K562 (cell line): ENCODE data around the gene MYOM1. TPM values are rescaled to one million over a fixed set of nuclear protein-coding genes. Genes with fewer than 3 reads are reported as not detected.

ENCODE experiments used
- ATAC-seq: fragments of 200-7000 bp; cut with Tn5 transposase; 3 replicates; pipeline ENCODE4 v1.9.1; 2020; ENCODE audit warnings: moderate library complexity
- BruUV-seq: library from RNA; stranded (reverse); fragments of 400-500 nt; replicated peaks from 2 replicates; lab custom pipeline; 2021; lab: Mats Ljungman, UMichigan
- CTCF ChIA-PET: fragments of 300-600 bp; formaldehyde crosslinking; extraction: SDS; loops from one replicate; lab custom pipeline; 2021; ENCODE audit warnings: low intra/inter-chr PET ratio; lab: Yijun Ruan, JAX
- POLR2A ChIA-PET: fragments of 300-600, 350-650 bp; sonication (Branson Sonifier 250); formaldehyde crosslinking; extraction: SDS; loops from one replicate; lab custom pipeline; 2021; ENCODE audit warnings: antibody characterized with exemption, inconsistent platforms; lab: Yijun Ruan, JAX
- DNase-seq, 4 experiments: peaks; one replicate each; pipeline versions ENCODE4 v3.0.0 to v3.0.0-alpha.2; 2011 to 2018; ENCODE audit warnings: low spot score in 3 of 4, mixed read lengths in 3 of 4; ENCODE audit errors: extremely low read depth in 1 of 4
- FAIRE-seq: peaks from 2 replicates; lab custom pipeline; 2011; peaks lifted over from hg19 to GRCh38; lab: Jason Lieb, UNC
- H2AFZ ChIP-seq: 2 replicates; pipeline ENCODE4 v1.6.0; 2011; ENCODE audit warnings: low read depth, low read length, control low read depth, inconsistent platforms
- H3K27ac ChIP-seq: fragments of 200-600 bp; 3 replicates; pipeline ENCODE4 v1.8.0; 2011; ENCODE audit warnings: low read depth, mild to moderate bottlenecking, control low read depth, inconsistent platforms, low read length, moderate library complexity, mixed read lengths; ENCODE audit errors: extremely low read depth
- H3K27me3 ChIP-seq, 2 experiments: fragments of 300-600 bp in 1 of 2; 2 replicates in 1 of 2; 3 replicates in 1 of 2; pipeline versions ENCODE4 v1.6.0 to v1.8.0; 2011; ENCODE audit warnings: inconsistent platforms in 2 of 2, low read length in 2 of 2, mild to moderate bottlenecking in 1 of 2, mixed read lengths in 1 of 2, moderate library complexity in 1 of 2; ENCODE audit not compliant: control insufficient read depth in 2 of 2, insufficient read depth in 2 of 2
- H3K36me3 ChIP-seq: fragments of 300-600 bp; 3 replicates; pipeline ENCODE4 v1.8.0; 2011; ENCODE audit warnings: mild to moderate bottlenecking, low read length, inconsistent platforms; ENCODE audit not compliant: control insufficient read depth, insufficient read depth
- H3K4me1 ChIP-seq, 2 experiments: fragments of 200-600 bp in 1 of 2; replicated peaks in 1 of 2; 2 replicates in 1 of 2; 3 replicates in 1 of 2; pipeline versions ENCODE4 v1.5.1 to v1.8.0; 2011; ENCODE audit warnings: inconsistent platforms in 2 of 2, low read length in 2 of 2, mild to moderate bottlenecking in 1 of 2, mixed read lengths in 1 of 2, moderate library complexity in 1 of 2; ENCODE audit not compliant: control insufficient read depth in 2 of 2, insufficient read depth in 2 of 2
- H3K4me2 ChIP-seq: 2 replicates; pipeline ENCODE4 v1.6.1; 2011; ENCODE audit warnings: low read length, control low read depth, inconsistent platforms, mixed read lengths; ENCODE audit not compliant: insufficient read depth
- H3K4me3 ChIP-seq: fragments of 200-600 bp; sonication (generic), shearing (Covaris generic); 2 replicates; pipeline ENCODE4 v1.5.1; 2016; ENCODE audit warnings: control low read depth, inconsistent platforms
- H3K79me2 ChIP-seq: fragments of 200-600 bp; 3 replicates; pipeline ENCODE4 v1.8.0; 2011; ENCODE audit warnings: low read length, inconsistent platforms; ENCODE audit not compliant: control insufficient read depth, insufficient read depth
- H3K9ac ChIP-seq, 2 experiments: 2 replicates each; pipeline versions ENCODE4 v1.6.0 to v1.6.1; 2011; ENCODE audit warnings: low read depth in 2 of 2, low read length in 2 of 2, control low read depth in 1 of 2, inconsistent platforms in 1 of 2, mild to moderate bottlenecking in 1 of 2, mixed read lengths in 1 of 2; ENCODE audit not compliant: insufficient read depth in 1 of 2
- H3K9me1 ChIP-seq: one replicate; pipeline ENCODE4 v1.6.0; 2011; ENCODE audit warnings: inconsistent platforms, mild to moderate bottlenecking, low read length, moderate library complexity; ENCODE audit not compliant: control insufficient read depth, insufficient read depth
- H3K9me3 ChIP-seq: replicated peaks from 2 replicates; pipeline ENCODE4 v1.5.1; 2011; ENCODE audit warnings: low read depth, low read length, inconsistent platforms; ENCODE audit not compliant: control insufficient read depth, insufficient read depth
- H4K20me1 ChIP-seq: replicated peaks from 2 replicates; pipeline ENCODE4 v1.6.1; 2011; ENCODE audit warnings: low read length, inconsistent platforms, mixed read lengths; ENCODE audit not compliant: control insufficient read depth, insufficient read depth
- ATF1 ChIP-seq, 2 experiments: fragments of 450-650 bp in 1 of 2; IDR thresholded peaks; 2 replicates each; pipeline ENCODE4 v1.6.1; 2016; ENCODE audit warnings: missing compliant biosample characterization in 1 of 2, missing genetic modification characterization in 1 of 2
- ATF4 ChIP-seq: fragments of 450-650 bp; formaldehyde crosslinking; IDR thresholded peaks from 2 replicates; pipeline ENCODE4 v1.4.0; 2022; ENCODE audit warnings: mild to moderate bottlenecking, moderate library complexity
- HDAC2 ChIP-seq: fragments of 450-650 bp; IDR thresholded peaks from 2 replicates; pipeline ENCODE4 v1.6.1; 2016; ENCODE audit warnings: mild to moderate bottlenecking
- HIVEP1 ChIP-seq: fragments of 250-450 bp; sonication (Bioruptor Pico); IDR thresholded peaks from 2 replicates; pipeline ENCODE4 v1.4.0; 2020; ENCODE audit warnings: mild to moderate bottlenecking
- HSF4 ChIP-seq: fragments of 250-450 bp; sonication (Bioruptor Pico); IDR thresholded peaks from 2 replicates; pipeline ENCODE4 v2.1.2; 2022; ENCODE audit warnings: mild to moderate bottlenecking, moderate library complexity, borderline replicate concordance
- KDM1A ChIP-seq, 2 experiments: fragments of 450-650 bp; IDR thresholded peaks; 2 replicates each; pipeline ENCODE4 v1.6.1; 2016; ENCODE audit warnings: mild to moderate bottlenecking in 2 of 2
- KDM4B ChIP-seq, 2 experiments: fragments of 450-650 bp in 1 of 2; sonication (generic) in 1 of 2; IDR thresholded peaks; 2 replicates each; pipeline ENCODE4 v1.6.1; 2016 to 2017; ENCODE audit warnings: borderline replicate concordance in 2 of 2, antibody characterized with exemption in 1 of 2, low read depth in 1 of 2, mild to moderate bottlenecking in 1 of 2
- KLF16 ChIP-seq: IDR thresholded peaks from 2 replicates; pipeline ENCODE4 v1.6.1; 2016; ENCODE audit warnings: antibody characterized with exemption
- MEIS2 ChIP-seq: fragments of 450-650 bp; IDR thresholded peaks from 2 replicates; pipeline ENCODE4 v1.6.1; 2014; ENCODE audit warnings: mild to moderate bottlenecking; ENCODE audit not compliant: partially characterized antibody
- MYNN ChIP-seq, 2 experiments: sonication (generic); formaldehyde crosslinking in 1 of 2; IDR thresholded peaks; 2 replicates each; pipeline versions ENCODE4 v1.5.0 to v1.6.1; 2016 to 2020; ENCODE audit warnings: antibody characterized with exemption in 1 of 2, missing genetic modification reagents in 1 of 2
- NONO ChIP-seq, 2 experiments: fragments of 200-400 bp in 1 of 2; fragments of 450-650 bp in 1 of 2; formaldehyde crosslinking in 1 of 2; IDR thresholded peaks; 2 replicates each; pipeline ENCODE4 v1.6.1; 2017; ENCODE audit warnings: low read depth in 2 of 2, mild to moderate bottlenecking in 2 of 2, moderate library complexity in 2 of 2, low read length in 1 of 2
- PPARD ChIP-seq: fragments of 250-450 bp; sonication (Bioruptor Pico); IDR thresholded peaks from 2 replicates; pipeline ENCODE4 v1.8.0; 2022; ENCODE audit warnings: inconsistent platforms, mild to moderate bottlenecking, moderate library complexity
- PURB ChIP-seq: sonication (generic); formaldehyde crosslinking; IDR thresholded peaks from 2 replicates; pipeline ENCODE4 v1.9.0; 2021; ENCODE audit warnings: low read depth, mild to moderate bottlenecking, missing genetic modification reagents
- SAP30 ChIP-seq: fragments of 200-600 bp; sonication (generic); IDR thresholded peaks from 2 replicates; pipeline ENCODE4 v1.6.1; 2012; ENCODE audit warnings: borderline replicate concordance, low read depth, mild to moderate bottlenecking, moderate library complexity, low read length, control low read depth, inconsistent platforms; ENCODE audit not compliant: insufficient read depth, poor library complexity, severe bottlenecking
- SMARCB1 ChIP-seq: IDR thresholded peaks from 2 replicates; pipeline ENCODE4 v1.6.1; 2011; ENCODE audit warnings: improper control_type of control experiment, low read depth; ENCODE audit not compliant: insufficient read length
- UBTF ChIP-seq, 2 experiments: IDR thresholded peaks; 2 replicates each; pipeline ENCODE4 v1.6.1; 2012; ENCODE audit warnings: improper control_type of control experiment in 2 of 2, low read depth in 2 of 2, low read length in 2 of 2, borderline replicate concordance in 1 of 2
- ZNF175 ChIP-seq: fragments of 200-800 bp; sonication (Bioruptor generic); IDR thresholded peaks from 2 replicates; pipeline ENCODE4 v1.6.1; 2016; ENCODE audit warnings: low read depth, mild to moderate bottlenecking, missing genetic modification characterization, missing compliant biosample characterization
- ZNF766 ChIP-seq: fragments of 200-800 bp; sonication (Bioruptor generic); conservative IDR thresholded peaks from 2 replicates; pipeline ENCODE4 v1.6.1; 2016; ENCODE audit warnings: missing genetic modification characterization, missing compliant biosample characterization
- WGBS: fragments of 100-300 bp; shearing (Covaris generic); methylation state at CpG from one replicate; pipeline ENCODE4 v1.1.6; 2016; ENCODE audit warnings: low coverage, mixed read lengths; ENCODE audit not compliant: insufficient coverage; ENCODE audit errors: missing lambda C conversion rate; 5-methylcytosine and 5-hydroxymethylcytosine counted together
- in situ Hi-C: fragments of 300-500 bp; cut with MboI; formaldehyde crosslinking; loops from 4 replicates; pipeline ENCODE4 v1.15.0; 2018; ENCODE audit warnings: inconsistent platforms, mixed read lengths
- intact Hi-C: fragments of 100-400 bp; cut with micrococcal nuclease; formaldehyde crosslinking; loops from 2 replicates; pipeline ENCODE4 v1.14.2; 2022
- polyA plus RNA-seq, 8 experiments: library from polyadenylated mRNA; depleted of rRNA in 4 of 8; stranded (reverse) in 5 of 8; unstranded in 3 of 8; fragments of >200 nt; fragmentation: Nextera tagmentation in 2 of 8; fragmentation: Illumina TruSeq in 1 of 8; extraction: Ambion mirVana in 2 of 8; extraction: Trizol in 1 of 8; gene quantifications; 2 replicates each; pipeline versions ENCODE4 v1.2.1 to v1.2.3, GENCODE V29; 2011 to 2014; ENCODE audit warnings: inconsistent platforms in 1 of 8, missing spikeins in 1 of 8
- total RNA-seq, 7 experiments: library from RNA; depleted of rRNA in 6 of 7; stranded (reverse); fragments of >200 nt in 6 of 7; fragmentation: Illumina TruSeq in 2 of 7; extraction: Trizol in 2 of 7; gene quantifications; 2 replicates each; pipeline versions ENCODE4 v1.2.1 to v1.2.3, GENCODE V29; 2011 to 2021; ENCODE audit warnings: low replicate concordance in 1 of 7

MYOM1 gene
- total and polyA plus RNA-seq, 9 of the 15 experiments (the other 6 are each of a cell fraction or from before 2014, with no cell fraction given), result 0.01 to 0.62 (median 0.25) TPM

- no peak for FAIRE-seq
- no peak for ATAC-seq
- TF ChIP-seq SMARCB1 (no peak), MYNN (IDR thresholded peaks at IDR 0.05) (no peak), MYNN (CRISPR knock-in tag; IDR thresholded peaks at IDR 0.05) (no peak), ZNF175 (CRISPR knock-in tag) (no peak), NONO (IDR thresholded peaks at IDR 0.05; ENCODE audit: low read depth in 2 of 2, low read length in 1 of 2) (no peak), KDM4B (IDR thresholded peaks at IDR 0.05; ENCODE audit: borderline replicate concordance in 2 of 2, low read depth in 1 of 2) (no peak), ATF4 (CRISPR knock-in tag) (no peak), PURB (CRISPR knock-in tag) (no peak), ZNF766 (CRISPR knock-in tag) (no peak), PPARD (CRISPR knock-in tag) (no peak), ATF1 (CRISPR knock-in tag; IDR thresholded peaks at IDR 0.05) (no peak), ATF1 (tag; IDR thresholded peaks at IDR 0.05) (no peak), KLF16 (no peak), HSF4 (no peak), HDAC2 (no peak), HIVEP1 (CRISPR knock-in tag) (no peak), MEIS2 (no peak), KDM1A (IDR thresholded peaks at IDR 0.05) (no peak), UBTF (IDR thresholded peaks at IDR 0.05; ENCODE audit: borderline replicate concordance in 1 of 2, low read depth in 2 of 2, low read length in 2 of 2) (no peak), SAP30 (no peak)
- Histone ChIP-seq H3K36me3 (no peaks in the 10 kb centered on the region), H2AFZ (no peak overlapping the region; the same call in 1 of the 2 replicates), H3K4me1 (peaks cover 3 to 4% of the 10 kb centered on the region in 2 experiments; a peak in 3 of 5 replicates), H3K27me3 (no peaks in the 10 kb centered on the region), H3K9me1 (no peaks in the 10 kb centered on the region), H4K20me1 (no peaks in the 10 kb centered on the region), H3K79me2 (no peaks in the 10 kb centered on the region), H3K4me3 (no peak overlapping the region), H3K4me2 (no peak overlapping the region), H3K9me3 (no peaks in the 10 kb centered on the region), H3K27ac (no peak overlapping the region), H3K9ac (no peak overlapping the region)
- in situ Hi-C loops (no loop called here), intact Hi-C loops (loop anchor here (5.0 kb wide), 1 partner anchor 76 kb away; the partner anchor contains the start of gene MYL12A)
- no peak for DNase-seq
- 36% methylated on average over 4 of the region's 4 CpGs for WGBS
- ChIA-PET POLR2A (interaction anchor here (1.7 kb wide), 2 partner anchors 9 to 14 kb away, joined by 4 to 5 read pairs; no protein-coding TSS in a partner anchor), CTCF (no interaction called here)
- no TSS peak for BruUV-seq
Measured at GRCh38 chr18:3171631-3172030, 48.1 kb downstream of the MYOM1 start.
